HepG2 (cell line): ENCODE results near the gene IFIT1B. TPM values are rescaled to one million over a fixed set of nuclear protein-coding genes. Genes with fewer than 3 reads are reported as not detected.

Source experiments
- ATAC-seq: fragments of 200-7000 bp; cut with Tn5 transposase; 3 replicates; pipeline ENCODE4 v1.9.1; 2020; ENCODE audit warnings: mild to moderate bottlenecking, moderate library complexity
- BruUV-seq: library from RNA; stranded (reverse); fragments of 400-500 nt; replicated peaks from 2 replicates; lab custom pipeline; 2021; lab: Mats Ljungman, UMichigan
- CTCF ChIA-PET: fragments of 300-600 bp; formaldehyde crosslinking; extraction: SDS; loops from one replicate; lab custom pipeline; 2021; ENCODE audit warnings: low total read pairs, inconsistent platforms, low intra/inter-chr PET ratio; lab: Yijun Ruan, JAX
- POLR2A ChIA-PET: fragments of 350-600 bp; sonication (Branson Sonifier 250); formaldehyde crosslinking; loops from one replicate; lab custom pipeline; 2020; ENCODE audit warnings: antibody characterized with exemption, inconsistent platforms; lab: Yijun Ruan, JAX
- DNase-seq: peaks from one replicate; pipeline ENCODE4 v3.0.0-alpha.2; 2015; ENCODE audit warnings: low spot score
- FAIRE-seq: peaks from 3 replicates; lab custom pipeline; 2011; peaks lifted over from hg19 to GRCh38; lab: Jason Lieb, UNC
- H2AFZ ChIP-seq: one replicate; pipeline ENCODE4 v1.6.1; 2011; ENCODE audit warnings: low read length, inconsistent platforms
- H3K27ac ChIP-seq: fragments of 300-600 bp; 3 replicates; pipeline ENCODE4 v1.8.0; 2011; ENCODE audit warnings: mixed run types, mild to moderate bottlenecking, mixed read lengths, low read length, inconsistent platforms; ENCODE audit not compliant: insufficient read depth; ENCODE audit errors: extremely low read length
- H3K27me3 ChIP-seq, 2 experiments: fragments of 200-600 bp in 1 of 2; 2 replicates in 1 of 2; 3 replicates in 1 of 2; pipeline versions ENCODE4 v1.6.0 to v1.8.0; 2011; ENCODE audit warnings: low read length in 2 of 2, mild to moderate bottlenecking in 2 of 2, moderate library complexity in 2 of 2, inconsistent platforms in 1 of 2; ENCODE audit not compliant: insufficient read depth in 2 of 2, control insufficient read depth in 1 of 2
- H3K36me3 ChIP-seq, 2 experiments: fragments of 200-600 bp in 1 of 2; replicated peaks in 1 of 2; 2 replicates in 1 of 2; 3 replicates in 1 of 2; pipeline versions ENCODE4 v1.5.1 to v1.8.0; 2011; ENCODE audit warnings: low read length in 2 of 2, inconsistent platforms in 1 of 2; ENCODE audit not compliant: insufficient read depth in 2 of 2, control insufficient read depth in 1 of 2
- H3K4me1 ChIP-seq: 2 replicates; pipeline ENCODE4 v1.5.1; 2012; ENCODE audit warnings: low read length, inconsistent platforms; ENCODE audit not compliant: insufficient read depth
- H3K4me2 ChIP-seq: 2 replicates; pipeline ENCODE4 v1.6.0; 2011; ENCODE audit warnings: low read depth, low read length, inconsistent platforms
- H3K4me3 ChIP-seq, 3 experiments: fragments of 200-600 bp in 1 of 3; sonication (generic), shearing (Covaris generic) in 1 of 3; replicated peaks in 1 of 3; 2 replicates each; pipeline ENCODE4 v1.5.1; 2011 to 2016; ENCODE audit warnings: low read length in 3 of 3, inconsistent platforms in 2 of 3, low read depth in 2 of 3, mild to moderate bottlenecking in 2 of 3, control low read depth in 1 of 3, mixed read lengths in 1 of 3; ENCODE audit not compliant: insufficient read depth in 1 of 3
- H3K79me2 ChIP-seq: one replicate; pipeline ENCODE4 v1.6.1; 2011; ENCODE audit warnings: low read length, inconsistent platforms; ENCODE audit not compliant: insufficient read depth
- H3K9ac ChIP-seq: 2 replicates; pipeline ENCODE4 v1.6.0; 2011; ENCODE audit warnings: mild to moderate bottlenecking, low read depth, low read length, inconsistent platforms; ENCODE audit not compliant: insufficient read depth
- H3K9me3 ChIP-seq: 2 replicates; pipeline ENCODE4 v1.5.1; 2012; ENCODE audit warnings: mild to moderate bottlenecking, low read length
- H4K20me1 ChIP-seq: 2 replicates; pipeline ENCODE4 v1.6.0; 2011; ENCODE audit warnings: inconsistent platforms, mild to moderate bottlenecking, low read length, moderate library complexity; ENCODE audit not compliant: insufficient read depth
- ARNT ChIP-seq: fragments of 450-650 bp; IDR thresholded peaks from 2 replicates; pipeline ENCODE4 v1.6.1; 2017
- ATF5 ChIP-seq: sonication (generic); formaldehyde crosslinking; IDR thresholded peaks from 2 replicates; pipeline ENCODE4 v1.4.0; 2020; ENCODE audit warnings: mild to moderate bottlenecking, low read depth, missing genetic modification reagents
- HMG20B ChIP-seq: conservative IDR thresholded peaks from 2 replicates; pipeline ENCODE4 v1.6.1; 2016; ENCODE audit warnings: missing genetic modification reagents, missing compliant biosample characterization
- KDM1A ChIP-seq: IDR thresholded peaks from 2 replicates; pipeline ENCODE4 v1.6.1; 2016; ENCODE audit warnings: missing compliant biosample characterization
- MAX ChIP-seq: IDR thresholded peaks from 2 replicates; pipeline ENCODE4 v1.6.1; 2012; ENCODE audit warnings: inconsistent platforms
- MIXL1 ChIP-seq: IDR thresholded peaks from 2 replicates; pipeline ENCODE4 v1.6.1; 2016
- NFIB ChIP-seq: sonication (generic); formaldehyde crosslinking; IDR thresholded peaks from 2 replicates; pipeline ENCODE4 v1.9.0; 2021; ENCODE audit warnings: missing genetic modification reagents, mild to moderate bottlenecking, borderline replicate concordance
- NR2C2 ChIP-seq: sonication (generic); formaldehyde crosslinking; IDR thresholded peaks from 2 replicates; pipeline ENCODE4 v1.4.0; 2020; ENCODE audit warnings: missing genetic modification reagents, mild to moderate bottlenecking, moderate library complexity, borderline replicate concordance
- RNF2 ChIP-seq: fragments of 450-650 bp; conservative IDR thresholded peaks from 2 replicates; pipeline ENCODE4 v1.6.1; 2016; ENCODE audit warnings: low read depth
- ZNF205 ChIP-seq: IDR thresholded peaks from 2 replicates; pipeline ENCODE4 v1.6.1; 2018; ENCODE audit warnings: missing biosample characterization, missing genetic modification reagents
- ZNF382 ChIP-seq: sonication (generic); formaldehyde crosslinking; IDR thresholded peaks from 2 replicates; pipeline ENCODE4 v1.5.0; 2020; ENCODE audit warnings: missing genetic modification reagents, mild to moderate bottlenecking, borderline replicate concordance
- ZNF383 ChIP-seq: sonication (generic); formaldehyde crosslinking; IDR thresholded peaks from 2 replicates; pipeline ENCODE4 v1.4.0; 2020; ENCODE audit warnings: missing genetic modification reagents, mild to moderate bottlenecking, borderline replicate concordance
- ZNF460 ChIP-seq: sonication (generic); formaldehyde crosslinking; IDR thresholded peaks from 2 replicates; pipeline ENCODE4 v1.5.1; 2020; ENCODE audit warnings: missing genetic modification reagents, mild to moderate bottlenecking, borderline replicate concordance
- ZNF512 ChIP-seq: sonication (generic); formaldehyde crosslinking; IDR thresholded peaks from 2 replicates; pipeline ENCODE4 v1.4.0; 2020; ENCODE audit warnings: mild to moderate bottlenecking, missing genetic modification reagents
- ZNF580 ChIP-seq: IDR thresholded peaks from 2 replicates; pipeline ENCODE4 v1.6.1; 2016; ENCODE audit warnings: low read depth, borderline replicate concordance
- ZNF589 ChIP-seq: sonication (generic); formaldehyde crosslinking; conservative IDR thresholded peaks from 2 replicates; pipeline ENCODE4 v1.8.0; 2022; ENCODE audit warnings: mild to moderate bottlenecking, moderate library complexity, missing genetic modification reagents
- ZNF780A ChIP-seq: sonication (generic); formaldehyde crosslinking; IDR thresholded peaks from 2 replicates; pipeline ENCODE4 v1.8.0; 2022; ENCODE audit warnings: mild to moderate bottlenecking, missing genetic modification reagents, moderate library complexity
- WGBS: methylation state at CpG from one replicate; pipeline ENCODE4 v1.1.6; 2017; ENCODE audit warnings: low lambda C conversion rate; 5-methylcytosine and 5-hydroxymethylcytosine counted together
- in situ Hi-C: cut with HindIII; loops from 2 replicates; pipeline ENCODE4 v1.10.0; 2017; ENCODE audit warnings: low pct_unique_long_range_greater_than_20kb; ENCODE audit not compliant: extremely low pct_ligation_motif_present
- intact Hi-C: fragments of 100-400 bp; cut with micrococcal nuclease; formaldehyde crosslinking; loops from one replicate; pipeline ENCODE4 v1.10.0; 2022; ENCODE audit not compliant: unreplicated experiment
- polyA plus RNA-seq, 8 experiments: library from polyadenylated mRNA; depleted of rRNA in 3 of 8; stranded (reverse) in 7 of 8; unstranded in 1 of 8; fragments of >200 nt; fragmentation: Illumina TruSeq in 4 of 8; extraction: Trizol in 4 of 8; gene quantifications; 2 replicates each; pipeline versions ENCODE4 v1.2.1 to v1.2.3, GENCODE V29; 2011 to 2016; ENCODE audit warnings: low read depth in 4 of 8, missing spikeins in 1 of 8, mixed read lengths in 1 of 8; ENCODE audit not compliant: insufficient read depth in 1 of 8
- total RNA-seq, 5 experiments: library from RNA; depleted of rRNA; stranded (reverse); fragments of >200 nt; fragmentation: Illumina TruSeq; extraction: Trizol; gene quantifications; 2 replicates each; pipeline ENCODE4 v1.2.3, GENCODE V29; 2016; ENCODE audit warnings: low read depth in 1 of 5
- TF ChIP-seq, protein P1 (sequence below): sonication (generic); formaldehyde crosslinking; conservative IDR thresholded peaks from 2 replicates; pipeline ENCODE4 v1.4.0; 2020; ENCODE audit warnings: mild to moderate bottlenecking, missing genetic modification reagents, moderate library complexity
- TF ChIP-seq, protein P2 (sequence below): sonication (generic); formaldehyde crosslinking; IDR thresholded peaks from 2 replicates; pipeline ENCODE4 v1.8.0; 2022; ENCODE audit warnings: mild to moderate bottlenecking, missing genetic modification reagents, moderate library complexity

Gene IFIT1B
- total and polyA plus RNA-seq, 2 of the 13 experiments (the other 11 are each of a cell fraction or from before 2014, with no cell fraction given) = not detected

DNA sequence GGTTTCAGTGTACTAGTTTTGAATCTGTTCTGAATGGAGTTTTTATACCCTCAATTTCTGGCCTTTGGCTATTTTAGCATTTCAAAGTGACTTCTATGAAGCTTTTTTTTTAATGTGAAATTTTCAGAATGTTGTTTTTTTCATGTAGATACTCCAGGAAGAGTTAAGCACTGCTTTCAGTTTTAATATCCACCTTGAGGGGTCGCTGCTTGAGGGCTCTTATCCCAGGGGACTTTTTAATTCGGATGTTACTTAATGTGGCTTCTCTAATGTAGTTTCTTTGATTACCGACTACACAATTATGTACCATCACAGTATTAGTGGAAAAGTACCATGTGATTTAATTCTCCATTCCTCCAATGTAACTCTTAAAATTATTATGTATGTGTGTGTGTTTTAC, 41.7 kb downstream of the IFIT1B start (continued):
- no peak for TF ChIP-seq ZNF512
- TF ChIP-seq HMG20B (CRISPR knock-in tag) = no peak
- TF ChIP-seq, protein P1, sequence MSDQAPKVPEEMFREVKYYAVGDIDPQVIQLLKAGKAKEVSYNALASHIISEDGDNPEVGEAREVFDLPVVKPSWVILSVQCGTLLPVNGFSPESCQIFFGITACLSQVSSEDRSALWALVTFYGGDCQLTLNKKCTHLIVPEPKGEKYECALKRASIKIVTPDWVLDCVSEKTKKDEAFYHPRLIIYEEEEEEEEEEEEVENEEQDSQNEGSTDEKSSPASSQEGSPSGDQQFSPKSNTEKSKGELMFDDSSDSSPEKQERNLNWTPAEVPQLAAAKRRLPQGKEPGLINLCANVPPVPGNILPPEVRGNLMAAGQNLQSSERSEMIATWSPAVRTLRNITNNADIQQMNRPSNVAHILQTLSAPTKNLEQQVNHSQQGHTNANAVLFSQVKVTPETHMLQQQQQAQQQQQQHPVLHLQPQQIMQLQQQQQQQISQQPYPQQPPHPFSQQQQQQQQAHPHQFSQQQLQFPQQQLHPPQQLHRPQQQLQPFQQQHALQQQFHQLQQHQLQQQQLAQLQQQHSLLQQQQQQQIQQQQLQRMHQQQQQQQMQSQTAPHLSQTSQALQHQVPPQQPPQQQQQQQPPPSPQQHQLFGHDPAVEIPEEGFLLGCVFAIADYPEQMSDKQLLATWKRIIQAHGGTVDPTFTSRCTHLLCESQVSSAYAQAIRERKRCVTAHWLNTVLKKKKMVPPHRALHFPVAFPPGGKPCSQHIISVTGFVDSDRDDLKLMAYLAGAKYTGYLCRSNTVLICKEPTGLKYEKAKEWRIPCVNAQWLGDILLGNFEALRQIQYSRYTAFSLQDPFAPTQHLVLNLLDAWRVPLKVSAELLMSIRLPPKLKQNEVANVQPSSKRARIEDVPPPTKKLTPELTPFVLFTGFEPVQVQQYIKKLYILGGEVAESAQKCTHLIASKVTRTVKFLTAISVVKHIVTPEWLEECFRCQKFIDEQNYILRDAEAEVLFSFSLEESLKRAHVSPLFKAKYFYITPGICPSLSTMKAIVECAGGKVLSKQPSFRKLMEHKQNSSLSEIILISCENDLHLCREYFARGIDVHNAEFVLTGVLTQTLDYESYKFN (CRISPR knock-in tag) = no peak
- TF ChIP-seq NR2C2 = no peak
- TF ChIP-seq MAX = no peak
- no peak for TF ChIP-seq ZNF460
- TF ChIP-seq NFIB (CRISPR knock-in tag) = no peak

DNA sequence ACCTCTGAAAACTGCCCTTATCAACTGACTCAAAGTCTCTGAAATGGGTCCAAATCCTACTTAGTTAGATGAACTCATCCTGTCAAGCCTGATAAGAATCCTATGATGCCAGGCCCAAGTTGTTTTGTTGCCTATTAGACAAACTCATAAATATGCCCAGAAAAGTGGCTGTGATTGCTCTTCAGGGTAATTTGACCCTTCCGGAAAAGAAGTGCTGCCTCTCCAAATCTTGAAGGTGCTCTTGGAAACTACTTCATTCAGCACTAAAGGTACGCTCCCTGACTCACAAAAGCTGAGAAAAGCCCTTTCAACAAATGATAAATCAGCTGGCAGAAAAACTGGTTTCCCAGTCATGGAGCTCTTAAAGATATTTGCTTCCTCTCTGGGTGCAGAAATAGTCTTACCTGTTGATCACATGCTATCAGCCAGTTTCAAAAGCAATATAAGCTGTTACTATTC, 43.2 kb downstream of the IFIT1B start:
- H3K9ac ChIP-seq = no peak overlapping the region
- intact Hi-C loops = no loop called here
- no peak overlapping the region for H3K27ac ChIP-seq
- ATAC-seq (no peak), DNase-seq (no peak), FAIRE-seq (no peak)
- POLR2A ChIA-PET = no interaction called here
- H3K79me2 ChIP-seq = peaks cover 2% of the 10 kb centered on the region
- no peak overlapping the region for H3K4me2 ChIP-seq
- in situ Hi-C loops = no loop called here
- peaks cover 24% of the 10 kb centered on the region for H3K4me1 ChIP-seq
- CTCF ChIA-PET = no interaction called here
- BruUV-seq = no TSS peak
- 97% methylated on average over 2 of the region's 2 CpGs for WGBS
- peaks cover 0 to 4% of the 10 kb centered on the region in 2 experiments; a peak in 1 of 5 replicates for H3K36me3 ChIP-seq
- H3K27me3 ChIP-seq = no peaks in the 10 kb centered on the region
- H2AFZ ChIP-seq = no peak overlapping the region
- H3K9me3 ChIP-seq = no peaks in the 10 kb centered on the region
- H3K4me3 ChIP-seq = no peak overlapping the region
- no peaks in the 10 kb centered on the region for H4K20me1 ChIP-seq
- TF ChIP-seq, protein P2, sequence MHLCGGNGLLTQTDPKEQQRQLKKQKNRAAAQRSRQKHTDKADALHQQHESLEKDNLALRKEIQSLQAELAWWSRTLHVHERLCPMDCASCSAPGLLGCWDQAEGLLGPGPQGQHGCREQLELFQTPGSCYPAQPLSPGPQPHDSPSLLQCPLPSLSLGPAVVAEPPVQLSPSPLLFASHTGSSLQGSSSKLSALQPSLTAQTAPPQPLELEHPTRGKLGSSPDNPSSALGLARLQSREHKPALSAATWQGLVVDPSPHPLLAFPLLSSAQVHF (CRISPR knock-in tag) = no peak
- TF ChIP-seq ARNT = no peak
- TF ChIP-seq ZNF589 (CRISPR knock-in tag) = no peak
- TF ChIP-seq RNF2 = no peak
- no peak for TF ChIP-seq ZNF780A (CRISPR knock-in tag)
- no peak for TF ChIP-seq ZNF205
- no peak for TF ChIP-seq ZNF580 (CRISPR knock-in tag)
- no peak for TF ChIP-seq MIXL1 (CRISPR knock-in tag)
- no peak for TF ChIP-seq KDM1A (CRISPR knock-in tag)
- no peak for TF ChIP-seq ZNF382
- no peak for TF ChIP-seq ZNF383 (CRISPR knock-in tag)
- no peak for TF ChIP-seq ATF5 (CRISPR knock-in tag)
